Ishikawa (cell line): Measurements from ENCODE around the gene U2AF2.

Experiments
- EP300 ChIP-seq: IDR thresholded peaks from 2 replicates; pipeline ENCODE4 v1.6.1; 2012; ENCODE audit warnings: borderline replicate concordance
- FOXM1 ChIP-seq: IDR thresholded peaks from 2 replicates; pipeline ENCODE4 v1.6.1; 2012; ENCODE audit warnings: low read depth, borderline replicate concordance
- NFIC ChIP-seq: IDR thresholded peaks from 2 replicates; pipeline ENCODE4 v1.6.1; 2012
- RAD21 ChIP-seq: IDR thresholded peaks from 2 replicates; pipeline ENCODE4 v1.6.1; 2012; ENCODE audit warnings: low read depth
- TAF1 ChIP-seq: IDR thresholded peaks from 2 replicates; pipeline ENCODE4 v1.6.1; 2012; ENCODE audit warnings: low read depth, mild to moderate bottlenecking
- TEAD4 ChIP-seq: IDR thresholded peaks from 2 replicates; pipeline ENCODE4 v1.6.1; 2012
- YY1 ChIP-seq: IDR thresholded peaks from 2 replicates; pipeline ENCODE4 v1.6.1; 2012; ENCODE audit warnings: low read depth
- TF ChIP-seq, protein P1 (sequence below): IDR thresholded peaks from 2 replicates; pipeline ENCODE4 v1.6.1; 2012
- TF ChIP-seq, protein P2 (sequence below): IDR thresholded peaks from 2 replicates; pipeline ENCODE4 v1.6.1; 2012
- TF ChIP-seq, protein P3 (sequence below): IDR thresholded peaks from 2 replicates; pipeline ENCODE4 v1.6.1; 2012; ENCODE audit warnings: low read depth, mild to moderate bottlenecking

DNA sequence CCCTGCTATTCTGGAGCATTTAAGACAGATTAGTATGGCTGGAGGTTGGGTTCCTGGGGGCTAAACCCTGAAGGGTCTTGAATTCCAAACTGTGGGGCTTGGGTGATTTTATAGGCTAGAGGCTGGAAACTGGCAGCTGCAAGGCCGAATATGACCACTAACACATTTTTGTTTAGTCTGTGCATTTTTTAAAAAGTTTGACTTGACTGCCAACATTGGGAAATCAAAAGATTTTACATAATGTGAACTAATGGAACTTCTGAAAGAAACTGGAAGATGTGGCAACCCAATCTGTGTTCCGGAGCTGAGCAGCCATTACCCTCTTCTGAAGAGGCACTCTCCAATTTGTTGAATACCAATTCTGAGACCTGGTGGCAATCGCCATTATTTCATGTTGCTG lies 35.5 kb upstream of the U2AF2 start:
- TF ChIP-seq NFIC: no peak
- TF ChIP-seq FOXM1: no peak
- TF ChIP-seq RAD21: no peak
- TF ChIP-seq YY1: no peak
- no peak for TF ChIP-seq TAF1
- TF ChIP-seq, protein P1, sequence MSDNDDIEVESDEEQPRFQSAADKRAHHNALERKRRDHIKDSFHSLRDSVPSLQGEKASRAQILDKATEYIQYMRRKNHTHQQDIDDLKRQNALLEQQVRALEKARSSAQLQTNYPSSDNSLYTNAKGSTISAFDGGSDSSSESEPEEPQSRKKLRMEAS: no peak
- no peak for TF ChIP-seq EP300
- TF ChIP-seq, protein P2, sequence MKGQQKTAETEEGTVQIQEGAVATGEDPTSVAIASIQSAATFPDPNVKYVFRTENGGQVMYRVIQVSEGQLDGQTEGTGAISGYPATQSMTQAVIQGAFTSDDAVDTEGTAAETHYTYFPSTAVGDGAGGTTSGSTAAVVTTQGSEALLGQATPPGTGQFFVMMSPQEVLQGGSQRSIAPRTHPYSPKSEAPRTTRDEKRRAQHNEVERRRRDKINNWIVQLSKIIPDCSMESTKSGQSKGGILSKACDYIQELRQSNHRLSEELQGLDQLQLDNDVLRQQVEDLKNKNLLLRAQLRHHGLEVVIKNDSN: no peak
- TF ChIP-seq TEAD4: no peak
- TF ChIP-seq, protein P3, sequence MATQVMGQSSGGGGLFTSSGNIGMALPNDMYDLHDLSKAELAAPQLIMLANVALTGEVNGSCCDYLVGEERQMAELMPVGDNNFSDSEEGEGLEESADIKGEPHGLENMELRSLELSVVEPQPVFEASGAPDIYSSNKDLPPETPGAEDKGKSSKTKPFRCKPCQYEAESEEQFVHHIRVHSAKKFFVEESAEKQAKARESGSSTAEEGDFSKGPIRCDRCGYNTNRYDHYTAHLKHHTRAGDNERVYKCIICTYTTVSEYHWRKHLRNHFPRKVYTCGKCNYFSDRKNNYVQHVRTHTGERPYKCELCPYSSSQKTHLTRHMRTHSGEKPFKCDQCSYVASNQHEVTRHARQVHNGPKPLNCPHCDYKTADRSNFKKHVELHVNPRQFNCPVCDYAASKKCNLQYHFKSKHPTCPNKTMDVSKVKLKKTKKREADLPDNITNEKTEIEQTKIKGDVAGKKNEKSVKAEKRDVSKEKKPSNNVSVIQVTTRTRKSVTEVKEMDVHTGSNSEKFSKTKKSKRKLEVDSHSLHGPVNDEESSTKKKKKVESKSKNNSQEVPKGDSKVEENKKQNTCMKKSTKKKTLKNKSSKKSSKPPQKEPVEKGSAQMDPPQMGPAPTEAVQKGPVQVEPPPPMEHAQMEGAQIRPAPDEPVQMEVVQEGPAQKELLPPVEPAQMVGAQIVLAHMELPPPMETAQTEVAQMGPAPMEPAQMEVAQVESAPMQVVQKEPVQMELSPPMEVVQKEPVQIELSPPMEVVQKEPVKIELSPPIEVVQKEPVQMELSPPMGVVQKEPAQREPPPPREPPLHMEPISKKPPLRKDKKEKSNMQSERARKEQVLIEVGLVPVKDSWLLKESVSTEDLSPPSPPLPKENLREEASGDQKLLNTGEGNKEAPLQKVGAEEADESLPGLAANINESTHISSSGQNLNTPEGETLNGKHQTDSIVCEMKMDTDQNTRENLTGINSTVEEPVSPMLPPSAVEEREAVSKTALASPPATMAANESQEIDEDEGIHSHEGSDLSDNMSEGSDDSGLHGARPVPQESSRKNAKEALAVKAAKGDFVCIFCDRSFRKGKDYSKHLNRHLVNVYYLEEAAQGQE: no peak
